ENCODE data around the gene KNTC1. TPM values are rescaled to one million over a fixed set of nuclear protein-coding genes. Genes with fewer than 3 reads are reported as not detected.

Gene KNTC1
- total RNA-seq, 2 donors from 2014 or later = 86.7 to 115 TPM

GRCh38 chr12:122520676-122521075, 6.4 kb upstream of the KNTC1 start:
- Histone ChIP-seq H3K9ac (ENCODE audit: extremely low read depth, low read length, poor library complexity, severe bottlenecking) (no peak overlapping the region), H3K27ac (ENCODE audit: low read depth, low read length) (no peak overlapping the region), H3K36me3 (ENCODE audit: control insufficient read depth, insufficient read depth, low read length) (peaks cover 93% of the 10 kb centered on the region), H3K4me3 (ENCODE audit: low read length) (no peak overlapping the region), H3K4me1 (ENCODE audit: control insufficient read depth, insufficient read depth, low read length) (peaks cover 5% of the 10 kb centered on the region), H3K9me3 (ENCODE audit: control insufficient read depth, low read length) (no peaks in the 10 kb centered on the region), H3K27me3 (ENCODE audit: control insufficient read depth, insufficient read depth, low read length, poor library complexity, severe bottlenecking) (no peaks in the 10 kb centered on the region)
- Mint-ChIP-seq H3K27ac (peak overlapping the region; percentile 46), H3K4me1 (peaks cover 21% of the 10 kb centered on the region), H3K4me3 (no peak overlapping the region), H3K27me3 (ENCODE audit: insufficient read depth) (no peaks in the 10 kb centered on the region), H3K36me3 (ENCODE audit: low read depth) (peaks cover 81% of the 10 kb centered on the region), H3K9me3 (no peaks in the 10 kb centered on the region)
- TF ChIP-seq CTCF (conservative IDR thresholded peaks at IDR 0.05) = no peak
- WGBS, 2 experiments (ENCODE audit: insufficient coverage in 1 of 2, insufficient read length in 1 of 2) = 94 to 97% methylated on average over 2 to 4 of the region's 4 CpGs
- no peak for DNase-seq

- Histone ChIP-seq H3K27me3 (ENCODE audit: control insufficient read depth, insufficient read depth, low read length, poor library complexity, severe bottlenecking) (no peaks in the 10 kb centered on the region), H3K27ac (ENCODE audit: low read depth, low read length) (no peak overlapping the region), H3K9ac (ENCODE audit: extremely low read depth, low read length, poor library complexity, severe bottlenecking) (peak overlapping the region; percentile 100), H3K4me3 (ENCODE audit: low read length) (peak overlapping the region; percentile 89), H3K4me1 (ENCODE audit: control insufficient read depth, insufficient read depth, low read length) (peaks cover 5% of the 10 kb centered on the region), H3K36me3 (ENCODE audit: control insufficient read depth, insufficient read depth, low read length) (peaks cover 67% of the 10 kb centered on the region), H3K9me3 (ENCODE audit: control insufficient read depth, low read length) (no peaks in the 10 kb centered on the region)
- Mint-ChIP-seq H3K27me3 (ENCODE audit: insufficient read depth) (no peaks in the 10 kb centered on the region), H3K9me3 (no peaks in the 10 kb centered on the region), H3K36me3 (ENCODE audit: low read depth) (peaks cover 55% of the 10 kb centered on the region), H3K4me3 (no peak overlapping the region), H3K4me1 (peaks cover 24% of the 10 kb centered on the region), H3K27ac (peak overlapping the region; percentile 14)
- no peak for TF ChIP-seq CTCF (conservative IDR thresholded peaks at IDR 0.05)
- WGBS, 2 experiments (ENCODE audit: insufficient coverage in 1 of 2, insufficient read length in 1 of 2) = 89 to 94% methylated on average over 5 to 8 of the region's 8 CpGs
- DNase-seq = peak; percentile 61
Measured at GRCh38 chr12:122523280-122523679, 3.8 kb upstream of the KNTC1 start.

- Histone ChIP-seq H3K4me1 (ENCODE audit: control insufficient read depth, insufficient read depth, low read length) (peaks cover 5% of the 10 kb centered on the region), H3K36me3 (ENCODE audit: control insufficient read depth, insufficient read depth, low read length) (peaks cover 66% of the 10 kb centered on the region), H3K27ac (ENCODE audit: low read depth, low read length) (no peak overlapping the region), H3K27me3 (ENCODE audit: control insufficient read depth, insufficient read depth, low read length, poor library complexity, severe bottlenecking) (no peaks in the 10 kb centered on the region), H3K4me3 (ENCODE audit: low read length) (peak overlapping the region; percentile 89), H3K9me3 (ENCODE audit: control insufficient read depth, low read length) (no peaks in the 10 kb centered on the region), H3K9ac (ENCODE audit: extremely low read depth, low read length, poor library complexity, severe bottlenecking) (peak overlapping the region; percentile 100)
- Mint-ChIP-seq H3K4me1 (peaks cover 25% of the 10 kb centered on the region), H3K9me3 (no peaks in the 10 kb centered on the region), H3K27me3 (ENCODE audit: insufficient read depth) (no peaks in the 10 kb centered on the region), H3K27ac (peak overlapping the region; percentile 95), H3K36me3 (ENCODE audit: low read depth) (peaks cover 47% of the 10 kb centered on the region), H3K4me3 (no peak overlapping the region)
- WGBS, 2 experiments (ENCODE audit: insufficient coverage in 1 of 2, insufficient read length in 1 of 2) = 78 to 82% methylated on average over 6 to 7 of the region's 8 CpGs
- no peak for DNase-seq
- TF ChIP-seq CTCF (conservative IDR thresholded peaks at IDR 0.05) = no peak
Measured at GRCh38 chr12:122523846-122524718, 3.0 kb upstream of the KNTC1 start.
